ENCODE results near the gene ANAPC4.

The ANAPC4 gene

DNA sequence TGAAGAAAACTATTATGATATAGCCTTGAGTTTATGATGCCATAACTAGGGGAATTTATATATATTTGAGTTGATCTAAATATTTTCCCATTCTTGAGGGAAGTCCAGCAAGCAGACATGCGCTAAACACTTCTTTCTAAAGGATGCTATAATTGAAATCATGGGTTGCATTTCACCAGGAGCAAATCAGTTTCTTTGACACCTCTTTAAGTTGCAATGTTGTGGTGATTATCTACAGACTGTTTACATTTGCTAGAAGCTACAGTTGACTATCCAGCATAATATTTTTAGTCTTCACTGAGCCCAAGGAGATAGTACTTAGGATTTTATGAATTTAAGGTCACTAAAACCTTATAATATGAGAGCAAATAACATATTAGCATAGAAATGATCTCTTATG is 43.9 kb downstream of the ANAPC4 start:
- Histone ChIP-seq H3K4me1 (ENCODE audit: control insufficient read depth, low read length) (0 out of 2 replicates have a peak, but pooled peaks cover 5% of the 10 kb centered on the region), H3K9me2 (replicated peaks; ENCODE audit: control insufficient read depth, low read length) (no peaks in the 10 kb centered on the region), H3K4me2 (ENCODE audit: low read length) (no peak overlapping the region), H3K27ac (ENCODE audit: low read depth, low read length) (no peak overlapping the region), H3K4me3 (ENCODE audit: low read length) (no peak overlapping the region), H3F3A (ENCODE audit: control insufficient read depth, insufficient read depth) (no peaks in the 10 kb centered on the region), H3K36me3 (ENCODE audit: control insufficient read depth, low read length) (peaks cover 41% of the 10 kb centered on the region), H3K79me2 (ENCODE audit: control insufficient read depth, low read length) (no peaks in the 10 kb centered on the region), H3K27me3 (ENCODE audit: control insufficient read depth, low read length) (no peaks in the 10 kb centered on the region), H4K20me1 (ENCODE audit: control insufficient read depth, insufficient read depth, low read depth, low read length) (no peaks in the 10 kb centered on the region), H3K9me3 (ENCODE audit: control insufficient read depth, insufficient read depth, low read length) (no peaks in the 10 kb centered on the region)
- TF ChIP-seq, protein P1, sequence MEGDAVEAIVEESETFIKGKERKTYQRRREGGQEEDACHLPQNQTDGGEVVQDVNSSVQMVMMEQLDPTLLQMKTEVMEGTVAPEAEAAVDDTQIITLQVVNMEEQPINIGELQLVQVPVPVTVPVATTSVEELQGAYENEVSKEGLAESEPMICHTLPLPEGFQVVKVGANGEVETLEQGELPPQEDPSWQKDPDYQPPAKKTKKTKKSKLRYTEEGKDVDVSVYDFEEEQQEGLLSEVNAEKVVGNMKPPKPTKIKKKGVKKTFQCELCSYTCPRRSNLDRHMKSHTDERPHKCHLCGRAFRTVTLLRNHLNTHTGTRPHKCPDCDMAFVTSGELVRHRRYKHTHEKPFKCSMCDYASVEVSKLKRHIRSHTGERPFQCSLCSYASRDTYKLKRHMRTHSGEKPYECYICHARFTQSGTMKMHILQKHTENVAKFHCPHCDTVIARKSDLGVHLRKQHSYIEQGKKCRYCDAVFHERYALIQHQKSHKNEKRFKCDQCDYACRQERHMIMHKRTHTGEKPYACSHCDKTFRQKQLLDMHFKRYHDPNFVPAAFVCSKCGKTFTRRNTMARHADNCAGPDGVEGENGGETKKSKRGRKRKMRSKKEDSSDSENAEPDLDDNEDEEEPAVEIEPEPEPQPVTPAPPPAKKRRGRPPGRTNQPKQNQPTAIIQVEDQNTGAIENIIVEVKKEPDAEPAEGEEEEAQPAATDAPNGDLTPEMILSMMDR (IDR thresholded peaks at IDR 0.05; ENCODE audit: low read depth, low read length, poor library complexity, severe bottlenecking) = no peak
- no peak for TF ChIP-seq EZH2phosphoT487 (IDR thresholded peaks at IDR 0.05; ENCODE audit: borderline replicate concordance, low read length)

DNA sequence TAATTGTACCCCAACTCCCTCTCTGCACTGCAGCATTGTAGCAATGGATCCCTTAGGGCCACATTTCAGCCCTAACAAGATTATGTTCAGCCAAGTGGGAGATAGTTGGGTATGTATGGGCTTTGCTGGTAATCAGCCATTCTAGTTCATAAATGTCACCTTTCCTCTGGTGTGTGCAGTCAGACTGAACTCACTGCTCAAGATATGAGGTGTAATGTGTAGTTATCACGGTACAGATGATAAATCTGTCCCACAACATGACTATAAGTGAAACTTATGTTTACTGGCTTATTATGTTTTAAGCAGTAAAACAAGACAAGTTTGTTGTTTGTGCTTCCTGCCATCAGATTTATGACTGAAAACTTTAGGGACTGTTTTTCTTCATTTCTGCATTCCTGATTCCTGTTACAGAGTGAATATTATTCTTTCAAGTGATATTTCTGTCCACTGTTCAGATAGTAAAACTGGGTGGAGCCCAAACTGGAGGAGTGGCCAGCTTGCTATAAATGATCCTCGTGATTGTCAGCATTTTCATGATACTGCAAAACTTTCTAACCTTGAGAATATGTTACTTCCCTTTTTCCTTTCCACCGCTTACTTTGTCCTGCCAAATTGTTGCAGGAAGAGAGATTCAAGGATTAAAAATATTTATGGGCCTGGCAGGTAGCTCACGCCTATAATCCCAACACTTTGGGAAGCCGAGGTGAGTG is 44.9 kb downstream of the ANAPC4 start:
- TF ChIP-seq EZH2phosphoT487 (IDR thresholded peaks at IDR 0.05; ENCODE audit: borderline replicate concordance, low read length) = no peak
- TF ChIP-seq, protein P1 (IDR thresholded peaks at IDR 0.05; ENCODE audit: low read depth, low read length, poor library complexity, severe bottlenecking) = no peak
- H3K36me3 ChIP-seq (ENCODE audit: control insufficient read depth, low read length) = peaks cover 30% of the 10 kb centered on the region
- no peak overlapping the region for H3K27ac ChIP-seq (ENCODE audit: low read depth, low read length)
- H3K27me3 ChIP-seq (ENCODE audit: control insufficient read depth, low read length) = no peaks in the 10 kb centered on the region
- no peaks in the 10 kb centered on the region for H4K20me1 ChIP-seq (ENCODE audit: control insufficient read depth, insufficient read depth, low read depth, low read length)
- H3K9me3 ChIP-seq (ENCODE audit: control insufficient read depth, insufficient read depth, low read length) = no peaks in the 10 kb centered on the region
- no peaks in the 10 kb centered on the region for H3K79me2 ChIP-seq (ENCODE audit: control insufficient read depth, low read length)
- H3K4me3 ChIP-seq (ENCODE audit: low read length) = no peak overlapping the region
- peaks cover 6% of the 10 kb centered on the region for H3K4me1 ChIP-seq (ENCODE audit: control insufficient read depth, low read length)
- no peak overlapping the region for H3K4me2 ChIP-seq (ENCODE audit: low read length)
- H3K9me2 ChIP-seq (replicated peaks; ENCODE audit: control insufficient read depth, low read length) = no peaks in the 10 kb centered on the region
- no peaks in the 10 kb centered on the region for H3F3A ChIP-seq (ENCODE audit: control insufficient read depth, insufficient read depth)

DNA sequence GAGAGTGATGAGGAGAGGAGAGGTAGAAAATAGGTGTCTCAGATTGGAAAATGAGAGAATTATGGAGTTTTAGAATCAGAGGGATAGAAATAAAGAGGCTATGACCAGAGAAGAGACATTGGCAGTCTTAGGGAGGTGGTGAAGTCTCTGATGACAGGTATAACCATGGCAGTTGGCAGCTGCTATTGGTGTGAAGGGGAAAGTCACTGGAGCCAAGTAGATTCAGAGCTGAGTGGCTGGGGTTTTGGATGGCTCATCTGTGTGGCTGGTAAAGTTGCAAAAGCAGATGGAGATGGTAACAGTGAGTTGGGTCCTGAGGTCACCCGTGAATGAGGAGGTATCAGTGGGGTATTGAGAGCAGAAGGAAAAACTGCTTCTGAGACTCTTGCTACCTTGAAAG is 46.5 kb downstream of the ANAPC4 start:
- Histone ChIP-seq H3K4me1 (ENCODE audit: control insufficient read depth, low read length) (peaks cover 12% of the 10 kb centered on the region), H3K79me2 (ENCODE audit: control insufficient read depth, low read length) (no peaks in the 10 kb centered on the region), H3K27me3 (ENCODE audit: control insufficient read depth, low read length) (no peaks in the 10 kb centered on the region), H3K4me2 (ENCODE audit: low read length) (no peak overlapping the region), H3K9me3 (ENCODE audit: control insufficient read depth, insufficient read depth, low read length) (no peaks in the 10 kb centered on the region), H3K4me3 (ENCODE audit: low read length) (no peak overlapping the region), H3K27ac (ENCODE audit: low read depth, low read length) (no peak overlapping the region), H3K9me2 (replicated peaks; ENCODE audit: control insufficient read depth, low read length) (no peaks in the 10 kb centered on the region), H3F3A (ENCODE audit: control insufficient read depth, insufficient read depth) (no peaks in the 10 kb centered on the region), H4K20me1 (ENCODE audit: control insufficient read depth, insufficient read depth, low read depth, low read length) (no peaks in the 10 kb centered on the region), H3K36me3 (ENCODE audit: control insufficient read depth, low read length) (peaks cover 16% of the 10 kb centered on the region)
- TF ChIP-seq EZH2phosphoT487 (IDR thresholded peaks at IDR 0.05; ENCODE audit: borderline replicate concordance, low read length) = no peak
- TF ChIP-seq, protein P1 (IDR thresholded peaks at IDR 0.05; ENCODE audit: low read depth, low read length, poor library complexity, severe bottlenecking) = no peak

Measured in DOHH2 (cell line).